Nephron (organoid): ENCODE measurements around the gene OGFRL1.

Source experiments
- H3K27ac Mint-ChIP-seq, 3 experiments: 2 replicates each; pipeline ENCODE4 v1.8.0; 2020; ENCODE audit warnings: mixed read lengths in 3 of 3, mild to moderate bottlenecking in 2 of 3, moderate library complexity in 1 of 3
- H3K27me3 Mint-ChIP-seq: 2 replicates; pipeline ENCODE4 v1.8.0; 2021; ENCODE audit warnings: low read depth, mild to moderate bottlenecking, moderate library complexity, mixed read lengths
- H3K36me3 Mint-ChIP-seq: 2 replicates; pipeline ENCODE4 v1.8.0; 2020; ENCODE audit warnings: low read depth, mixed read lengths
- H3K4me1 Mint-ChIP-seq: 2 replicates; pipeline ENCODE4 v1.8.0; 2020; ENCODE audit warnings: mixed read lengths
- H3K4me3 Mint-ChIP-seq, 3 experiments: 2 replicates each; pipeline ENCODE4 v1.8.0; 2020; ENCODE audit warnings: mild to moderate bottlenecking in 3 of 3, mixed read lengths in 3 of 3, moderate library complexity in 2 of 3
- H3K9me3 Mint-ChIP-seq: 2 replicates; pipeline ENCODE4 v1.8.0; 2020; ENCODE audit warnings: mixed read lengths
- TF ChIP-seq, protein P1 (sequence below), 3 experiments: fragments of 200-600 bp; sonication (generic); IDR thresholded peaks; one replicate each; pipeline ENCODE4 v1.5.0; 2021; ENCODE audit warnings: antibody characterized with exemption in 3 of 3; ENCODE audit not compliant: unreplicated experiment in 3 of 3

OGFRL1 gene

DNA sequence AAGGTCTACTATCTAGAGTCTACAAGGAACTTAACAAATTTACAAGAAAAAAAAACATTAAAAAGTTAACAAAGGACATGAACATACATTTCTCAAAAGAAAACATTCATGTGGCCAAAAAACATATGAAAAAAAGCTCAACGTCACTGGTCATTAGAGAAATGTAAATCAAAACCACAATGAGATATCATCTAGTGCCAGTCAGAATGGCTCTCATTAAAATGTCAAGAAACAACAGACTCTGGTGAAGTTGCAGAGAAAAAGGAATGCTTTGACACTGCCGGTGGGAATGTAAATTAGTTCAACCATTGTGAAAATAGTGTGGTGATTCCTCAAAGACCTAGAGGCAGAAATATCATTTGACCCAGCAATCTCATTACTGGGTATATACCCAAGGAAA lies 48.3 kb downstream of the OGFRL1 start:
- no peaks in the 10 kb centered on the region for H3K4me1 Mint-ChIP-seq
- H3K4me3 Mint-ChIP-seq = no peak overlapping the region
- TF ChIP-seq, protein P1, sequence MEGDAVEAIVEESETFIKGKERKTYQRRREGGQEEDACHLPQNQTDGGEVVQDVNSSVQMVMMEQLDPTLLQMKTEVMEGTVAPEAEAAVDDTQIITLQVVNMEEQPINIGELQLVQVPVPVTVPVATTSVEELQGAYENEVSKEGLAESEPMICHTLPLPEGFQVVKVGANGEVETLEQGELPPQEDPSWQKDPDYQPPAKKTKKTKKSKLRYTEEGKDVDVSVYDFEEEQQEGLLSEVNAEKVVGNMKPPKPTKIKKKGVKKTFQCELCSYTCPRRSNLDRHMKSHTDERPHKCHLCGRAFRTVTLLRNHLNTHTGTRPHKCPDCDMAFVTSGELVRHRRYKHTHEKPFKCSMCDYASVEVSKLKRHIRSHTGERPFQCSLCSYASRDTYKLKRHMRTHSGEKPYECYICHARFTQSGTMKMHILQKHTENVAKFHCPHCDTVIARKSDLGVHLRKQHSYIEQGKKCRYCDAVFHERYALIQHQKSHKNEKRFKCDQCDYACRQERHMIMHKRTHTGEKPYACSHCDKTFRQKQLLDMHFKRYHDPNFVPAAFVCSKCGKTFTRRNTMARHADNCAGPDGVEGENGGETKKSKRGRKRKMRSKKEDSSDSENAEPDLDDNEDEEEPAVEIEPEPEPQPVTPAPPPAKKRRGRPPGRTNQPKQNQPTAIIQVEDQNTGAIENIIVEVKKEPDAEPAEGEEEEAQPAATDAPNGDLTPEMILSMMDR (IDR thresholded peaks at IDR 0.05; ENCODE audit: unreplicated experiment in 3 of 3) = no peak
- peaks cover 6% of the 10 kb centered on the region for H3K9me3 Mint-ChIP-seq
- peak overlapping the region in 1 of 3 experiments; percentile 84 for H3K27ac Mint-ChIP-seq
- H3K27me3 Mint-ChIP-seq = no peaks in the 10 kb centered on the region
- H3K36me3 Mint-ChIP-seq = peaks cover 35% of the 10 kb centered on the region

DNA sequence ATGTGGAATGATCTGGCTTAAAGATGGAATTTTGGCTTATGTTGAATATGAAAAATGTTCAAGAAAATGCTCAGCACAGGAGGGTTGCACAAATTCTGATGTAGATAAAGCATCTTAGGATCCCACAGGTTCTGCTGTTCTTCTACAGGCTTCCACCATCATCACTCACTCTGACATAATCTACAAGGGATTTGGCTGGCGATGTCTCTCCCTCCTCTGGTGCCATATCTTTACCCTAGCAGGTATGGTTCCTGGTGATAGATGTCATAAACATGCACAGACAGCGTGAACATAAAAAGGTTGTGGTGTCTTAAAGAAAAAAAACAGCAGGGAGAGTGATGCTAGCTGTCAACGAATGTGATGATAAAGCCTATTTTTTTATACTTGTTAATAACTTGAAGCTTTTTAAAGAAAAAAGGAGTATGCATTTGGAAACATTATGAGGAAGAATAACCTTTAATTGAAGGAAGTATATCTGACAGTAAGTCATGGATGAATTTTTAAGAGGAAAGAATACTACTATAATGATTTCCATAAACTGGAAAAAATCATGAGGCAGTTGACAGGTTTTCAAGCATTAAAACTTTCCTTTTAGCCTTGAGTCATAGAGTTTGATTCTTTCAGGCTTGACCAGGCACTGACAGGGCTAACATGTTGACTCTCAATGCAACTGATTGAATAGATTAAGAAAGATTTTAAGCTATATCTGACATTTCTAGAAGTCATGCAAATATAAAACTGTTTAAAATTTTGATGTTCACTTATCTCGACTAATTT lies 50.1 kb downstream of the OGFRL1 start:
- Mint-ChIP-seq H3K9me3 (peaks cover 6% of the 10 kb centered on the region), H3K4me1 (peaks cover 4% of the 10 kb centered on the region), H3K27ac (no peak overlapping the region), H3K36me3 (peaks cover 37% of the 10 kb centered on the region), H3K4me3 (no peak overlapping the region), H3K27me3 (no peaks in the 10 kb centered on the region)
- TF ChIP-seq, protein P1 (IDR thresholded peaks at IDR 0.05; ENCODE audit: unreplicated experiment in 3 of 3) = no peak

DNA sequence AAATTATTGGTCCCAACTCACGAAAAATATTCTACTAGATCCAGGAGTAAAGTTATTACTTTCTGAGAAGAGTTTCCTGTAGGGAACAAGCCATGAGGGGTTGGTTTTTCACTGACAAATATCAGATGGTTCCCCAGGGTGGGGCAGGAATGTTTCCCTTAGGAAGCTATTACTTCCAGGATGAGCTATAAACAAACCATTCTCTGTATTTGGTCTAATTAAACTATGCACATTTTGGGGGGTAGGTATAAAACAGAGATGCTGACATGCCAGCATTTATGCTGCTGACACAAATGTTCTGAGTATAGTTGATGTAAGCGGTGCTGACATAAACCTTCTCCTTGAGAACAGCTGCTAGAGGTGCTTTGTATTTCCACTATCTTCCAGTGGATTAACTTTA lies 54.2 kb downstream of the OGFRL1 start:
- Mint-ChIP-seq H3K27me3 (peaks cover 4% of the 10 kb centered on the region), H3K4me1 (peaks cover 9% of the 10 kb centered on the region), H3K27ac (no peak overlapping the region), H3K36me3 (peaks cover 26% of the 10 kb centered on the region), H3K4me3 (no peak overlapping the region), H3K9me3 (no peaks in the 10 kb centered on the region)
- TF ChIP-seq, protein P1 (IDR thresholded peaks at IDR 0.05; ENCODE audit: unreplicated experiment in 3 of 3) = no peak

DNA sequence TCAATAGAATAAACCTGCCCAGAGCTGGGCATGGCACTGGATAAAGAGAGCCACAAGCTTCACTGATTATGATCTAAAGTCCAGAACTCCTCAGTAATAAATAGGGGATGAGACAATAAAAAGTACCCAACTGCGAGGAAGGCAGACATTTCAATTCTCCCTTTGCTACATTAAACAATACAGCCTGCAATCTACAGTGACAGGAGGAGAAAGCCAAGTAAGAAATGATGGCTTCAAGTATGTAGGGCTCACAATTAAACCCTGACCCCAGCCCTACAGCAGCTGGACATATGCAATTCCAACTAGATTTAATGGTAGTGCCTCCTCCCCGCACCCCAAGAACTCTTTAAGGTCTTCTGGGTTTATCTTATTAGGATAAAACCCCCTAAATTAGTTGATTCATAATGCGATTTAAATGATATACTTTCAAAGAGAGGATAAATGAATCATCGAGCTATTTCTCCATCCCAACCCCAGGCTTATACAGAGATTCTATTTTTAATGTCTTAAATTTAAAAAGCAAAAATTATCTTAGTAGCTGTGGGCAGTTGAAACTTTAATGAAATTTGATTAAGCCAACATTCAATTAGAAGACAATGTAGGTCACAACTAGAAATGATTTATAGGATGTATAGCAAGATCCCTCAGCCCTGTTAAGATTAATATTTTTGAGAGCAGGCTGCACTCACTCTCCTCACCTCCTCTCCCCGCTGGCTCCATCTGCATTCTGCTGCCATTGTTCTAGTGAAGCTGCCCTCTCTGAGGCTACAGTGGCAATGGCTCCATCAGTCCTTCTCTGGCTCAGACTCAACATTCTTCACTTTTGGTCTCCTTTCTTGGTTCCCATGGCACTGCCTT lies 57.1 kb downstream of the OGFRL1 start:
- Mint-ChIP-seq H3K4me3 (no peak overlapping the region), H3K27me3 (peaks cover 4% of the 10 kb centered on the region), H3K4me1 (peaks cover 19% of the 10 kb centered on the region), H3K36me3 (peaks cover 18% of the 10 kb centered on the region), H3K9me3 (no peaks in the 10 kb centered on the region), H3K27ac (peak overlapping the region in 2 of 3 experiments; percentile 1 to 15)
- TF ChIP-seq, protein P1 (IDR thresholded peaks at IDR 0.05; ENCODE audit: unreplicated experiment in 3 of 3) = no peak

DNA sequence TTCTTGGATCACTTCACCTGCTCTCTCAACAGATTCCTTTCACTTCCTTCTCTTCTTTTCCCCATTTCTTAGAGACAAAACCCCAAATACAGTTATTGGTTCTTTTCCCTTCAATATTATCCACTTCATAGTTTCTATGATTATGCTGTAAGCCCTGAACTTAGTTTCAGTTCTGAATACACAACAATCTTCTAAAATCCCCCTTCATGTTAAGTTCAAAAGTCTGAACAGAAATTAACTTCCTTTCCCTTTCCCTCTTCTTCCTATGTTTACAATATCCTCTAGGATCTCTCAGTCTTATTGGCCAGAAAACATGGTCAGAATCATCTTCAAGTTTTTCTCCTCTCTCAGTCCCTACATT lies 57.7 kb downstream of the OGFRL1 start:
- Mint-ChIP-seq H3K9me3 (no peaks in the 10 kb centered on the region), H3K4me3 (no peak overlapping the region), H3K36me3 (peaks cover 18% of the 10 kb centered on the region), H3K27me3 (peaks cover 4% of the 10 kb centered on the region), H3K27ac (peak overlapping the region; percentile 1 to 22 (median 10)), H3K4me1 (peaks cover 25% of the 10 kb centered on the region)
- TF ChIP-seq, protein P1 (IDR thresholded peaks at IDR 0.05; ENCODE audit: unreplicated experiment in 3 of 3) = no peak
